ENCODE results near the gene PTPRJ. TPM values are rescaled to one million over a fixed set of nuclear protein-coding genes. Genes with fewer than 3 reads are reported as not detected.

Gene PTPRJ
- total RNA-seq, 1 donor from 2014 or later = 4.7 TPM

DNA sequence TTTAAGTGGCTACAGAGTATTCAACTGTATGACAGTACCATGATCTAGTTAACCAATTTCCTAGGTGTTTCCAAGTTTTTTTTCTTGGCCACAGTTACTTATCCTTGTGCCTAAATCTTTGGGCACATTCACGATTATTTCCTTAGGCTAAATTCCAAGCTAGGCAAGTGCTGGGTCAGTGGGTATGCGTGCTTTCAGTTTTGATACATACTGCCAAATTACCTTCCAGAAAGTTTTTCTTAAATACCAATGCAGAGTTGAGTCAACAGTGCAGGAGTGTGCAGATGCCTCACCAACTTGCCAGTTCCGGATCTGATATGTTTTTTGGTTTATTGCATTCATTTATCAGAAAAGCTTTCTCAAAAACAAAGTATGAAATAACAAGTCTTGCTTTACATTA is 168.4 kb downstream of the PTPRJ start:
- Histone ChIP-seq H3K27ac (no peak overlapping the region), H3K4me1 (no peaks in the 10 kb centered on the region), H3K36me3 (peaks cover 0 to 1% of the 10 kb centered on the region in 2 donors), H3K27me3 (no peaks in the 10 kb centered on the region), H3K4me3 (no peak overlapping the region), H3K9me3 (no peaks in the 10 kb centered on the region)
- TF ChIP-seq, protein P1, sequence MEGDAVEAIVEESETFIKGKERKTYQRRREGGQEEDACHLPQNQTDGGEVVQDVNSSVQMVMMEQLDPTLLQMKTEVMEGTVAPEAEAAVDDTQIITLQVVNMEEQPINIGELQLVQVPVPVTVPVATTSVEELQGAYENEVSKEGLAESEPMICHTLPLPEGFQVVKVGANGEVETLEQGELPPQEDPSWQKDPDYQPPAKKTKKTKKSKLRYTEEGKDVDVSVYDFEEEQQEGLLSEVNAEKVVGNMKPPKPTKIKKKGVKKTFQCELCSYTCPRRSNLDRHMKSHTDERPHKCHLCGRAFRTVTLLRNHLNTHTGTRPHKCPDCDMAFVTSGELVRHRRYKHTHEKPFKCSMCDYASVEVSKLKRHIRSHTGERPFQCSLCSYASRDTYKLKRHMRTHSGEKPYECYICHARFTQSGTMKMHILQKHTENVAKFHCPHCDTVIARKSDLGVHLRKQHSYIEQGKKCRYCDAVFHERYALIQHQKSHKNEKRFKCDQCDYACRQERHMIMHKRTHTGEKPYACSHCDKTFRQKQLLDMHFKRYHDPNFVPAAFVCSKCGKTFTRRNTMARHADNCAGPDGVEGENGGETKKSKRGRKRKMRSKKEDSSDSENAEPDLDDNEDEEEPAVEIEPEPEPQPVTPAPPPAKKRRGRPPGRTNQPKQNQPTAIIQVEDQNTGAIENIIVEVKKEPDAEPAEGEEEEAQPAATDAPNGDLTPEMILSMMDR (IDR thresholded peaks at IDR 0.05) = no peak
- TF ChIP-seq POLR2AphosphoS5 (IDR thresholded peaks at IDR 0.05; ENCODE audit: insufficient read depth in 1 of 2, low read depth in 1 of 2) (no peak), POLR2A (IDR thresholded peaks at IDR 0.05) (no peak)
- intact Hi-C loops (cut with DNase I) = no loop called here
- DNase-seq (ENCODE audit: extremely low spot score in 2 of 2) = no peak

DNA sequence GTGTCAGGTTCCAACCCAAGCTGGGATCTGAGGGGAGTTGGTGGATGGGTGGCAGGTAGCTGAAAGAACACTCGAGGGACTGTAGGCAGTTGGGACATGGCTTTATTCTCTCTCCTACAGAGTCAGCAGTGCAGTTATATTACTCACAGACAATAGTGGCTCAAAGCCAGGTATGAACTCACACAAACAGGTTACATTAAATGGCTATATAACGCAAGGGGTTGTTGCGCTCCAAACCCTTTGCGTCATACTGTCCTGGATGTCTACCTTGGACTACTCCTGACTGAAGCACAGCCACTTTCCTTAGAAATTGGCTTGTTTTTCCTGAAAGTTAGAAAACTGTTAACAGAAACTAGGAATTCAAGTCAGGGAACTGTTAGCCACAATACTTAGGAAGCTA is 169.9 kb downstream of the PTPRJ start:
- no peak for DNase-seq (ENCODE audit: extremely low spot score in 2 of 2)
- intact Hi-C loops (cut with DNase I) = no loop called here
- no peaks in the 10 kb centered on the region for H3K9me3 ChIP-seq
- H3K4me3 ChIP-seq = no peak overlapping the region
- H3K27me3 ChIP-seq = no peaks in the 10 kb centered on the region
- H3K4me1 ChIP-seq = no peaks in the 10 kb centered on the region
- TF ChIP-seq POLR2A (IDR thresholded peaks at IDR 0.05) (no peak), POLR2AphosphoS5 (IDR thresholded peaks at IDR 0.05; ENCODE audit: insufficient read depth in 1 of 2, low read depth in 1 of 2) (peak in 1 of 2 donors; percentile 53)
- TF ChIP-seq, protein P1 (IDR thresholded peaks at IDR 0.05) = no peak
- peaks cover 0 to 15% of the 10 kb centered on the region in 2 donors for H3K36me3 ChIP-seq
- no peak overlapping the region for H3K27ac ChIP-seq

DNA sequence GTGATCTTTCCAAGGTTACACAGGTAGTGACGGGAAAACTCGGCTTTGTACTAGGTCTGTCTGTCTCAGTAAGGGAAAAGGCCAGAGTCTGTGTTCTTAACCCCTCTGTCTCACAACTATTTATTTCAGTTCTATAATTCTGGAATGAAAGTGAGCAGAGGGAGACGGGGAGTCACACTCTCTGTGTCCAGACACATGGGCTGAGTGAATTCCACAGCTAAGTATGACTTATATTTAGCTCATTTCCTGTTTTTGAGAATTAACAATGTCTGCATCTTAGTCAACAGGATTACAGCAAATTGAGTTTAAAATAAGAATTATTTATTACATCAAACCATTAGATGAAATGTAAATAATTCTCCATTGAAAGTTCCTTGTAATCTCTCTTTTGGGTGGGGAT is 173.8 kb downstream of the PTPRJ start:
- no peak for DNase-seq (ENCODE audit: extremely low spot score in 2 of 2)
- TF ChIP-seq, protein P1 (IDR thresholded peaks at IDR 0.05) = no peak
- TF ChIP-seq POLR2AphosphoS5 (IDR thresholded peaks at IDR 0.05; ENCODE audit: insufficient read depth in 1 of 2, low read depth in 1 of 2) (no peak), POLR2A (IDR thresholded peaks at IDR 0.05) (no peak)
- H3K9me3 ChIP-seq = no peaks in the 10 kb centered on the region
- H3K36me3 ChIP-seq = peaks cover 0 to 15% of the 10 kb centered on the region in 2 donors
- H3K4me3 ChIP-seq = no peak overlapping the region
- intact Hi-C loops (cut with DNase I) = no loop called here
- H3K27ac ChIP-seq = no peak overlapping the region
- H3K27me3 ChIP-seq = no peaks in the 10 kb centered on the region
- no peaks in the 10 kb centered on the region for H3K4me1 ChIP-seq

DNA sequence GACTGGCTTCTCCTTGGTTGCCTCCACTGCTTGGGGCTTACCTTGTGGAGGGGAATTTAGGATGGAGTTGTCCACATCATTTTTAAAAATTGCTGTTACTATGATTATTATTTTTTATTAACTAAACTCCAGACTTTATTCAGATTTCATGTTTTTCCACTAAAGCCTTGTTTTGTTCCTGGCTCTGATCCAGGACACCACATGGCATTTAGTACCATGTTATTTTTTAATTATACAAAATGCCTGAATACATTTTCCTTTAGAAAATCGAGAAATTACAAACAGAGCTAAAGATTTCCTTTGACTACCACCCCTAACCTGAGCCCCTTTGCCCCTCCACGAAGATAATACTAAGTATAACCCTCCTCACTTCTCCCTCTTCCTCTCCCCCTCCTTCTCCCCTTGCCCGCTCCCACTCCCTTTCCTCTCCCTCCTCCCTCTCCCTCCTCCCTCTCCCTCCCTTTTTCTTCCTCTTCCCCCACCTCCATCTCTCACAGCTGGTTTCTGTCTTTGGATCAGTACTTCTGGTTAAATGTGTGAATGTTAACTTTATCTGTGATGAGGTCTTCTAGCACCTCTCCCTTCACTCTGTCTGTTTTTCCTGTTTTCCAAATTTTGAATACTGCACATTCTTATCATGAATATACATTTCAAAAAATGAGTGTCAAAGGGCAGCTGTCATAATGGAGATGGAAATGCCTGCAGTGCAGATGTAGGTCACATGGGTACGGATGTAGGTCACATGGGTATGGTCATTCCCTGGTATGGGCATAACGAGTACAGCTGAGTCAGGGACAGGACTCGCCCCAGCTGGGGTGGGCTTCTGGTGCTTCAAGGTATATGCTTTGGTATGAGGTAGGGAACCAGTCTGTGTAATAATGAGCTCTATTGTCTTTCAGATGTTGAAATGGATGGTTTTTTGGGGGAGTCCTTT is 181.9 kb downstream of the PTPRJ start:
- no peak overlapping the region for H3K27ac ChIP-seq
- H3K4me1 ChIP-seq = no peaks in the 10 kb centered on the region
- H3K9me3 ChIP-seq = no peaks in the 10 kb centered on the region
- intact Hi-C loops (cut with DNase I) = no loop called here
- H3K27me3 ChIP-seq = no peaks in the 10 kb centered on the region
- no peak for DNase-seq (ENCODE audit: extremely low spot score in 2 of 2)
- TF ChIP-seq POLR2A (IDR thresholded peaks at IDR 0.05) (no peak), POLR2AphosphoS5 (IDR thresholded peaks at IDR 0.05; ENCODE audit: insufficient read depth in 1 of 2, low read depth in 1 of 2) (no peak)
- TF ChIP-seq, protein P1 (IDR thresholded peaks at IDR 0.05) = no peak
- no peak overlapping the region for H3K4me3 ChIP-seq
- peaks cover 0 to 8% of the 10 kb centered on the region in 2 donors for H3K36me3 ChIP-seq

DNA sequence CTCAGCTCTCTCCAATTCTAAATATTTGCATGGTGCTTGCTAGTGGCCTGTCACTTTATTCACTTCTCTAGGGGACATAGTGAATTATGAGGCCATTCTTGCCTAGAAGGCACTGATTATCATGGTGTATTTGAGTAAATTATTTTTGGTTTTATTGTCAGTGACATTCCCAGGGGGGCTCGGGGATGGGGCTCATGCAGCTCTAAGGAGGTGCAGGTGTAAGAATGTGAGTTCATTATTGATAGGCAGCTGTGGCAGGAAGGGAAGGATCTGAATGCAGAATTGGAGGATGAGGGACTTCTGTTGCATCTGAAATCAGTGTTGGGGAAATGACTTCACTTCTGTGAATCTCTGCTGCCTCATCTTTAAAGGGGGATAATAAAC is 182.5 kb downstream of the PTPRJ start:
- Histone ChIP-seq H3K4me3 (no peak overlapping the region), H3K4me1 (no peaks in the 10 kb centered on the region), H3K9me3 (no peaks in the 10 kb centered on the region), H3K36me3 (peaks cover 0 to 8% of the 10 kb centered on the region in 2 donors), H3K27ac (no peak overlapping the region), H3K27me3 (no peaks in the 10 kb centered on the region)
- no peak for DNase-seq (ENCODE audit: extremely low spot score in 2 of 2)
- TF ChIP-seq, protein P1 (IDR thresholded peaks at IDR 0.05) = no peak
- no peak for TF ChIP-seq POLR2AphosphoS5 (IDR thresholded peaks at IDR 0.05; ENCODE audit: insufficient read depth in 1 of 2, low read depth in 1 of 2)
- TF ChIP-seq POLR2A (IDR thresholded peaks at IDR 0.05) = no peak
- intact Hi-C loops (cut with DNase I) = no loop called here

All from vagina (tissue), 2 donors.